ENCODE measurements around the gene TXNDC17.

TXNDC17 gene

DNA sequence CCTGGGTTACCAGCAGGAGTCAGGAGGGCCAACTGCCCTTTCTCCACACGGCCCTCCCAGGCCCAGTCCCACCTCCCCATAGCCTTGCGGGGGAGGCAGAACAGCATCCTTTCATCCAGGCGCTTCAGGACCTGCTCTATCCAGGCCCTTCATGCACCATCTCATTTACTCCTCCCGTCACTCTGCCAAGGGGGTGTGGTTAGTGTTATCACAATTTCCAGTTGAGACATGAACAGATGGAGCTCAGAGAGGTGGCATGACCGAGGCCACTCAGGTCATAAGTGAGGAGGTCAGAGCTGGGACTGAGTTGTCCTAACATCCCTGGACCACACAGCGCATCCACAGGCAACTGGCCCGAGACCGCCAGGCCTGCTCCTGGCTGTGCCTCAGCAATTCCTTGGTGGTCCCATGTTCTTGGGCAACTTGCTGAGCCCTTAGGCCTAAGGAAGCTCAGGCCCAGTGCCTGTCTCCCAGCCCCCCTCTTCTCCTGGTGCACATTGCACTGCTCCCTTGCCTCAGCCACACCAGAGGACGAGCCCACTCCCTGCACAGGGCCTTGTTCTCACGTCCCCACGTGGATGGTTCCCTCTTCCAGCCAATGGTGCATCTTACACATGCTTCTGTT lies 34.5 kb downstream of the TXNDC17 start:
- no peak overlapping the region for H3K27ac ChIP-seq
- no peaks in the 10 kb centered on the region for H3K79me2 ChIP-seq
- H3K4me3 ChIP-seq (ENCODE audit: low read depth, low read length) = no peak overlapping the region
- no peak for TF ChIP-seq CTCF (IDR thresholded peaks at IDR 0.05)
- no peaks in the 10 kb centered on the region for H3K36me3 ChIP-seq (ENCODE audit: control insufficient read depth, insufficient read depth, low read length)
- no peaks in the 10 kb centered on the region for H3K9me3 ChIP-seq (ENCODE audit: control insufficient read depth, low read length)
- H3K9ac ChIP-seq = no peak overlapping the region
- H3K4me1 ChIP-seq = no peaks in the 10 kb centered on the region
- no peak overlapping the region for H2AFZ ChIP-seq
- H3K27me3 ChIP-seq (ENCODE audit: control insufficient read depth, insufficient read depth, low read length) = no peaks in the 10 kb centered on the region
- no peak overlapping the region for H3K4me2 ChIP-seq (ENCODE audit: low read length)

DNA sequence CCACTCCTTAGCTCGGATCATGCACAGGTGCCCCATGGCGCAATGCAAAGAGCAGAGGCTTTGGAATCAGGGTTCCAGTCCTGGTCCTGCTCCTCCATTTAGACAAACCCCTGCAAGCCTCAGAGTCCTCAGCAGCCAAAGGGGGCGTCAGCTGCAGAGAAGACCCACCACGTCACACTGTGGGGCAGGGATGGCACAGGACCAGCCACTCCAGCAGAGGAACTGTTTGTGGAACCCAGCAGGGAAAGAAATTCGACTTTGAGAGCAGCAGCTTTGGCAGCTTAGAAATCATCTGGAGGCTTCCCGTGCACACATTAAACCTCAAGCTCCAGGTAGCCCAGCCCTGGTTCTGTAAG lies 35.9 kb downstream of the TXNDC17 start:
- no peak for TF ChIP-seq CTCF (IDR thresholded peaks at IDR 0.05)
- no peaks in the 10 kb centered on the region for H3K27me3 ChIP-seq (ENCODE audit: control insufficient read depth, insufficient read depth, low read length)
- no peak overlapping the region for H3K4me2 ChIP-seq (ENCODE audit: low read length)
- no peak overlapping the region for H3K9ac ChIP-seq
- no peaks in the 10 kb centered on the region for H3K36me3 ChIP-seq (ENCODE audit: control insufficient read depth, insufficient read depth, low read length)
- H2AFZ ChIP-seq = no peak overlapping the region
- H3K27ac ChIP-seq = no peak overlapping the region
- no peaks in the 10 kb centered on the region for H3K9me3 ChIP-seq (ENCODE audit: control insufficient read depth, low read length)
- H3K4me3 ChIP-seq (ENCODE audit: low read depth, low read length) = no peak overlapping the region
- no peaks in the 10 kb centered on the region for H3K79me2 ChIP-seq
- no peaks in the 10 kb centered on the region for H3K4me1 ChIP-seq

- no peak overlapping the region for H3K4me2 ChIP-seq (ENCODE audit: low read length)
These were observed 36.4 kb downstream of the TXNDC17 start for GRCh38 chr17:6677158-6677831.

DNA sequence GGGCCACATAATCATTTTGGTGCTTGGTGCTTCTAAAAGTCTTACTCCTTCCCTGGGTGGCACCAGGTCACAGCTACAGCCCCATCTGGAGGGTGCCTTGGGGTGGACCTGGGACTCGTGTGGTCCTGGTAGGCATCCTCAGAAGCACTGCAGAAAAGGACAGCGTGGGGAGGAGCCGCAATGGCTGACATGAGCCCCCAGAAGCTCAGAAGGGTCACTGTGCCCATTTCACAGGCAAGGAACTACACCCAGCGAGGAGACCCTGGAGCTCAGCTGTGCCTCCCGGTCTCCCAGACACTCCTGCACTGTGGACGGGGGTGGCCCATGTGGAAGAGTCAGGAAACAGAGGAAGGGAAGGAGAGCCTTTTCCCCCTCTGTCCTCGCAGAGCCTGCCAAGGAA lies 37.1 kb downstream of the TXNDC17 start:
- Histone ChIP-seq H3K9ac (no peak overlapping the region), H3K9me3 (ENCODE audit: control insufficient read depth, low read length) (no peaks in the 10 kb centered on the region), H3K36me3 (ENCODE audit: control insufficient read depth, insufficient read depth, low read length) (no peaks in the 10 kb centered on the region), H3K4me3 (ENCODE audit: low read depth, low read length) (no peak overlapping the region), H3K4me1 (no peaks in the 10 kb centered on the region), H3K79me2 (no peaks in the 10 kb centered on the region), H3K27ac (no peak overlapping the region), H3K4me2 (ENCODE audit: low read length) (no peak overlapping the region), H3K27me3 (ENCODE audit: control insufficient read depth, insufficient read depth, low read length) (no peaks in the 10 kb centered on the region), H2AFZ (no peak overlapping the region)
- no peak for TF ChIP-seq CTCF (IDR thresholded peaks at IDR 0.05)

More at GRCh38 chr17:6677158-6677831, 36.4 kb downstream of the TXNDC17 start:
- no peak overlapping the region for H2AFZ ChIP-seq
- H3K79me2 ChIP-seq = no peaks in the 10 kb centered on the region
- TF ChIP-seq CTCF (IDR thresholded peaks at IDR 0.05) = no peak
- no peaks in the 10 kb centered on the region for H3K36me3 ChIP-seq (ENCODE audit: control insufficient read depth, insufficient read depth, low read length)
- H3K27ac ChIP-seq = no peak overlapping the region
- H3K4me3 ChIP-seq (ENCODE audit: low read depth, low read length) = no peak overlapping the region
- no peaks in the 10 kb centered on the region for H3K9me3 ChIP-seq (ENCODE audit: control insufficient read depth, low read length)
- H3K9ac ChIP-seq = no peak overlapping the region
- no peaks in the 10 kb centered on the region for H3K4me1 ChIP-seq
- H3K27me3 ChIP-seq (ENCODE audit: control insufficient read depth, insufficient read depth, low read length) = no peaks in the 10 kb centered on the region

GRCh38 chr17:6679241-6679640 lies 38.4 kb downstream of the TXNDC17 start:
- H3K79me2 ChIP-seq = no peaks in the 10 kb centered on the region
- no peak overlapping the region for H3K4me3 ChIP-seq (ENCODE audit: low read depth, low read length)
- H3K4me2 ChIP-seq (ENCODE audit: low read length) = no peak overlapping the region
- no peaks in the 10 kb centered on the region for H3K4me1 ChIP-seq
- TF ChIP-seq CTCF (IDR thresholded peaks at IDR 0.05) = no peak
- no peak overlapping the region for H3K9ac ChIP-seq
- H3K27me3 ChIP-seq (ENCODE audit: control insufficient read depth, insufficient read depth, low read length) = no peaks in the 10 kb centered on the region
- no peaks in the 10 kb centered on the region for H3K36me3 ChIP-seq (ENCODE audit: control insufficient read depth, insufficient read depth, low read length)
- no peaks in the 10 kb centered on the region for H3K9me3 ChIP-seq (ENCODE audit: control insufficient read depth, low read length)
- no peak overlapping the region for H3K27ac ChIP-seq
- H2AFZ ChIP-seq = no peak overlapping the region

Measured in parathyroid adenoma (tissue), 2 donors.